ENCODE measurements around the gene SLC2A8. TPM values are rescaled to one million over a fixed set of nuclear protein-coding genes. Genes with fewer than 3 reads are reported as not detected.

The SLC2A8 gene
- polyA plus RNA-seq, 3 donors from 2014 or later, result 11.2 to 14.5 (median 12.7) TPM

GRCh38 chr9:127450830-127451607 is 54.0 kb downstream of the SLC2A8 start, which contains the start of the genes LRSAM1 and RPL12:
Gene LRSAM1 (plus strand): TSS chr9:127451510. CDS start chr9:127454528, 3,018 bp downstream.
Gene RPL12 (minus strand): TSS chr9:127451406. CDS start chr9:127451317, 89 bp downstream.
- Mint-ChIP-seq H3K27ac (peak within 1 kb of the TSS; percentile 90 to 97 (median 94)), H3K9me3 (no peaks in the 10 kb centered on the region), H3K36me3 (peaks cover 5 to 39% (median 17%) of the 10 kb centered on the region in 3 donors), H3K4me1 (peaks cover 50 to 51% of the 10 kb centered on the region in 2 donors), H3K4me3 (peak within 1 kb of the TSS; percentile 92 to 96 (median 96)), H3K27me3 (ENCODE audit: low read depth in 3 of 3) (peaks cover 11 to 15% (median 13%) of the 10 kb centered on the region in 3 donors)
- DNase-seq, result peak; percentile 98

- Mint-ChIP-seq H3K36me3 (peaks cover 5 to 34% (median 17%) of the 10 kb centered on the region in 3 donors), H3K4me1 (peaks cover 46 to 50% of the 10 kb centered on the region in 2 donors), H3K9me3 (no peaks in the 10 kb centered on the region), H3K4me3 (peak overlapping the region; percentile 92 to 96 (median 96)), H3K27me3 (ENCODE audit: low read depth in 3 of 3) (peaks cover 11 to 14% (median 13%) of the 10 kb centered on the region in 3 donors), H3K27ac (peak overlapping the region; percentile 90 to 97 (median 94))
- DNase-seq, result no peak
These were observed 54.6 kb downstream of the SLC2A8 start for GRCh38 chr9:127451608-127451857.

- H3K36me3 Mint-ChIP-seq, result peaks cover 8 to 30% (median 17%) of the 10 kb centered on the region in 3 donors
- peaks cover 11 to 14% (median 13%) of the 10 kb centered on the region in 3 donors for H3K27me3 Mint-ChIP-seq (ENCODE audit: low read depth in 3 of 3)
- H3K9me3 Mint-ChIP-seq, result no peaks in the 10 kb centered on the region
- peaks cover 43 to 50% of the 10 kb centered on the region in 2 donors for H3K4me1 Mint-ChIP-seq
- DNase-seq, result peak in 1 of 3 donors; percentile 17
- H3K4me3 Mint-ChIP-seq, result peak overlapping the region; percentile 92 to 96 (median 96)
- H3K27ac Mint-ChIP-seq, result peak overlapping the region; percentile 90 to 97 (median 94)
These were observed 55.1 kb downstream of the SLC2A8 start for GRCh38 chr9:127451858-127452656.

GRCh38 chr9:127452691-127453090 is 55.7 kb downstream of the SLC2A8 start:
- peaks cover 8 to 29% (median 13%) of the 10 kb centered on the region in 3 donors for H3K36me3 Mint-ChIP-seq
- no peak for DNase-seq
- H3K27me3 Mint-ChIP-seq (ENCODE audit: low read depth in 3 of 3), result peaks cover 11 to 13% (median 13%) of the 10 kb centered on the region in 3 donors
- peak overlapping the region; percentile 92 to 96 (median 96) for H3K4me3 Mint-ChIP-seq
- H3K9me3 Mint-ChIP-seq, result no peaks in the 10 kb centered on the region
- H3K4me1 Mint-ChIP-seq, result peaks cover 39 to 51% of the 10 kb centered on the region in 2 donors
- H3K27ac Mint-ChIP-seq, result peak overlapping the region in 4 of 6 donors; percentile 66 to 91 (median 80)

- no peaks in the 10 kb centered on the region for H3K9me3 Mint-ChIP-seq
- DNase-seq, result peak in 1 of 3 donors; percentile 25
- H3K36me3 Mint-ChIP-seq, result peaks cover 6 to 12% (median 8%) of the 10 kb centered on the region in 3 donors
- H3K4me3 Mint-ChIP-seq, result no peak overlapping the region
- peaks cover 8 to 10% (median 8%) of the 10 kb centered on the region in 3 donors for H3K27me3 Mint-ChIP-seq (ENCODE audit: low read depth in 3 of 3)
- H3K4me1 Mint-ChIP-seq, result peaks cover 12 to 26% of the 10 kb centered on the region in 2 donors
- peak overlapping the region in 1 of 6 donors; percentile 34 for H3K27ac Mint-ChIP-seq
These were observed 58.5 kb downstream of the SLC2A8 start for GRCh38 chr9:127455324-127455992.

GRCh38 chr9:127457191-127457878 is 60.4 kb downstream of the SLC2A8 start:
- H3K4me1 Mint-ChIP-seq, result peaks cover 4 to 12% of the 10 kb centered on the region in 2 donors
- no peak overlapping the region for H3K27ac Mint-ChIP-seq
- H3K36me3 Mint-ChIP-seq, result peaks cover 7 to 20% (median 11%) of the 10 kb centered on the region in 3 donors
- DNase-seq, result no peak
- no peaks in the 10 kb centered on the region for H3K9me3 Mint-ChIP-seq
- no peak overlapping the region for H3K4me3 Mint-ChIP-seq
- peaks cover 0 to 2% (median 0%) of the 10 kb centered on the region in 3 donors for H3K27me3 Mint-ChIP-seq (ENCODE audit: low read depth in 3 of 3)

Other genes with a start within 250 kb of the SLC2A8 start
- 1 to 10 TPM in 1 of 3 donors, under 1 TPM in 1, not detected in 1; 0.44 to 2.1 TPM for gene GARNL3, start 132.4 kb upstream of the SLC2A8 start, polyA plus RNA-seq
- gene ZNF79, start 27.2 kb downstream of the SLC2A8 start, polyA plus RNA-seq, result 10 to 100 TPM in 1 of 3 donors, 1 to 10 TPM in 2; 4.0 to 10.9 (median 5.1) TPM
- gene RPL12, start 54.2 kb downstream of the SLC2A8 start, polyA plus RNA-seq, result 100 to 1,000 TPM; 517 to 724 (median 686) TPM
- 1 to 10 TPM; 2.7 to 6.4 (median 4.4) TPM for gene LRSAM1, start 54.3 kb downstream of the SLC2A8 start, polyA plus RNA-seq
- under 1 TPM in 2 of 3 donors, not detected in 1; 0.59 to 0.99 TPM for gene STXBP1, start 215.1 kb downstream of the SLC2A8 start, polyA plus RNA-seq